Measurements from ENCODE around the gene CYP4F11. TPM values are rescaled to one million over a fixed set of nuclear protein-coding genes. Genes with fewer than 3 reads are reported as not detected.

The CYP4F11 gene
- total RNA-seq, 1 donor from 2014 or later: not detected

DNA sequence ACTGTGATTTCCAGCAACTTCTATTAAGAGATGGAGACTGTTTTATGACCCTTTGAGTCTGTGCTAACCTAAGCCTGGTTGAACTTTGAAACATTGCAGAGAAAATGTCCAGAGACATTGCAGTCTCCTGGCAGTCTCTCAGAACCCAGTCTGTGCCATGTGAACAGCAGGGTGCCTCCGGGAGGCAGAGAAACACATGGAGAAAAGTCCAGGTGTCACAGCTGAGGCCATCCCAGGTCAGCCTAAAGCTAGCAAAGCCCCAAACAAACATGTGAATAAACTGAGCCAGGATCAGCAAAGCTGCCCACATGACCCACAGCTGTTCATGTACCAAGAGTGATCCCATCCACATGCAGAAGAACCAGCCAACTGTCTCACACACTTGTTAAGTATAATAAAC, 7.8 kb downstream of the CYP4F11 start:
- Mint-ChIP-seq H3K27me3 (ENCODE audit: unreplicated experiment) (peaks cover 18% of the 10 kb centered on the region), H3K36me3 (ENCODE audit: unreplicated experiment) (peaks cover 11% of the 10 kb centered on the region), H3K4me1 (ENCODE audit: low read depth, unreplicated experiment) (no peaks in the 10 kb centered on the region), H3K4me3 (ENCODE audit: unreplicated experiment) (no peak overlapping the region), H3K27ac (ENCODE audit: unreplicated experiment) (no peak overlapping the region), H3K9me3 (ENCODE audit: unreplicated experiment) (peaks cover 8% of the 10 kb centered on the region)
- TF ChIP-seq, protein P1, sequence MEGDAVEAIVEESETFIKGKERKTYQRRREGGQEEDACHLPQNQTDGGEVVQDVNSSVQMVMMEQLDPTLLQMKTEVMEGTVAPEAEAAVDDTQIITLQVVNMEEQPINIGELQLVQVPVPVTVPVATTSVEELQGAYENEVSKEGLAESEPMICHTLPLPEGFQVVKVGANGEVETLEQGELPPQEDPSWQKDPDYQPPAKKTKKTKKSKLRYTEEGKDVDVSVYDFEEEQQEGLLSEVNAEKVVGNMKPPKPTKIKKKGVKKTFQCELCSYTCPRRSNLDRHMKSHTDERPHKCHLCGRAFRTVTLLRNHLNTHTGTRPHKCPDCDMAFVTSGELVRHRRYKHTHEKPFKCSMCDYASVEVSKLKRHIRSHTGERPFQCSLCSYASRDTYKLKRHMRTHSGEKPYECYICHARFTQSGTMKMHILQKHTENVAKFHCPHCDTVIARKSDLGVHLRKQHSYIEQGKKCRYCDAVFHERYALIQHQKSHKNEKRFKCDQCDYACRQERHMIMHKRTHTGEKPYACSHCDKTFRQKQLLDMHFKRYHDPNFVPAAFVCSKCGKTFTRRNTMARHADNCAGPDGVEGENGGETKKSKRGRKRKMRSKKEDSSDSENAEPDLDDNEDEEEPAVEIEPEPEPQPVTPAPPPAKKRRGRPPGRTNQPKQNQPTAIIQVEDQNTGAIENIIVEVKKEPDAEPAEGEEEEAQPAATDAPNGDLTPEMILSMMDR (IDR thresholded peaks at IDR 0.05; ENCODE audit: partially characterized antibody, unreplicated experiment): no peak
- no peak for DNase-seq

DNA sequence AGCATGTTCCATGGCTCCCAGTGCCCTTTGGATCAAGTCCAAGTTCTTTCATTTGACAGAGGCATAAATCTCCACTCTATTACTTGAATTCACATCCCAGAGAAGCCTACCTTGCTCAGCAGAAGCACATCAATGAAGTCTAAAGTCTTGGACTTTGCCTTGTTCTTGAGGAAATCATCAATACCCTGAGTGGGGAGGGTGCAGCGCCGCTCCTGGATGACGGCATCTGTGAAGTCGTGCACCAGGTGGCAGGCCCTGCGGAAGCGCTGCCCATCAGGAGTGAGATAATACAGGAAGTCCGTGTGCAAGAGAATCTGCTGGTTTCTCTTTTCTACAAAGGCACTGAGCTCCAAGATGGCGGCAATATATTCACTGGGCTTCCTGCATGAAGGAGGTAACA, 10.6 kb downstream of the CYP4F11 start:
- Mint-ChIP-seq H3K9me3 (ENCODE audit: unreplicated experiment) (peaks cover 5% of the 10 kb centered on the region), H3K27ac (ENCODE audit: unreplicated experiment) (no peak overlapping the region), H3K4me1 (ENCODE audit: low read depth, unreplicated experiment) (no peaks in the 10 kb centered on the region), H3K36me3 (ENCODE audit: unreplicated experiment) (peaks cover 4% of the 10 kb centered on the region), H3K27me3 (ENCODE audit: unreplicated experiment) (peaks cover 4% of the 10 kb centered on the region), H3K4me3 (ENCODE audit: unreplicated experiment) (no peak overlapping the region)
- TF ChIP-seq, protein P1 (IDR thresholded peaks at IDR 0.05; ENCODE audit: partially characterized antibody, unreplicated experiment): no peak
- DNase-seq: no peak

DNA sequence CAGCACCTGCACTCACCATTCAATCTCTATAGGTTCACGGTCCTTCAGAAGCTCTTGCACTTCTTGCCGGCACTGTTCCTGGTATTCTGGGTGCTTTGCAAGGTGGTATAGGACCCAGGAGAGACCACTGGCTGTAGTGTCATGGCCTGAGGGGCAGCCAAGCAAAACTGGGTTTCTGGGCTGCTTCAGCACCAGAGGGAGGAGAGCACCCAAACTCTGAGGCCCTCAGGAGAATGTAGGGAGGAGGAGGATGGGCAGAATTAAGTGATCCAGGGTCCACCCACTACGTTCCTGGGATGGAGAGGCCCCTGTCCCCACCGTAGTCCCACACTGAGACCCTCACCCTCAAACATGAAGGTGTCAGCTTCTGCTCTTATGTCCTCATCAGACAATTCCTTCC, 12.3 kb downstream of the CYP4F11 start:
- Mint-ChIP-seq H3K4me1 (ENCODE audit: low read depth, unreplicated experiment) (no peaks in the 10 kb centered on the region), H3K9me3 (ENCODE audit: unreplicated experiment) (peaks cover 4% of the 10 kb centered on the region), H3K36me3 (ENCODE audit: unreplicated experiment) (peaks cover 4% of the 10 kb centered on the region), H3K4me3 (ENCODE audit: unreplicated experiment) (no peak overlapping the region), H3K27ac (ENCODE audit: unreplicated experiment) (no peak overlapping the region), H3K27me3 (ENCODE audit: unreplicated experiment) (no peaks in the 10 kb centered on the region)
- TF ChIP-seq, protein P1 (IDR thresholded peaks at IDR 0.05; ENCODE audit: partially characterized antibody, unreplicated experiment): no peak
- DNase-seq: no peak

DNA sequence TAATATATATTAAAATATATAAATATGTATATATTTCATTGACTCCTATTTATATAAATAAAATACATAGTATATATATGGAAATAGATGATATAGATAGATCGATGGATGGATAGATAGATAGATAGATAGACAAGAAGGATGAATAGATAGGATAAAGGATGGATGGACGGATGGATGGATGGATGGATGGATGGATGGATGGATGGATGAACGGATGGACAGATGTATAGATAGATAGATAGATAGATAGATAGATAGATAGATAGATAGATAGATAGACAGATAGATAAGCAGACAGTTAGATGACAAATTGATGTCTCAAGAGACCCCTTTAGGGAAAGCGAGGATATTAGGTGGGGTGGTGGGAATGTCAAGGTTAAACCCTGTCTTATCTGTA, 15.1 kb downstream of the CYP4F11 start:
- TF ChIP-seq, protein P1 (IDR thresholded peaks at IDR 0.05; ENCODE audit: partially characterized antibody, unreplicated experiment): no peak
- no peak overlapping the region for H3K4me3 Mint-ChIP-seq (ENCODE audit: unreplicated experiment)
- H3K27ac Mint-ChIP-seq (ENCODE audit: unreplicated experiment): no peak overlapping the region
- H3K4me1 Mint-ChIP-seq (ENCODE audit: low read depth, unreplicated experiment): no peaks in the 10 kb centered on the region
- peaks cover 9% of the 10 kb centered on the region for H3K9me3 Mint-ChIP-seq (ENCODE audit: unreplicated experiment)
- H3K27me3 Mint-ChIP-seq (ENCODE audit: unreplicated experiment): no peaks in the 10 kb centered on the region
- DNase-seq: no peak
- no peaks in the 10 kb centered on the region for H3K36me3 Mint-ChIP-seq (ENCODE audit: unreplicated experiment)

DNA sequence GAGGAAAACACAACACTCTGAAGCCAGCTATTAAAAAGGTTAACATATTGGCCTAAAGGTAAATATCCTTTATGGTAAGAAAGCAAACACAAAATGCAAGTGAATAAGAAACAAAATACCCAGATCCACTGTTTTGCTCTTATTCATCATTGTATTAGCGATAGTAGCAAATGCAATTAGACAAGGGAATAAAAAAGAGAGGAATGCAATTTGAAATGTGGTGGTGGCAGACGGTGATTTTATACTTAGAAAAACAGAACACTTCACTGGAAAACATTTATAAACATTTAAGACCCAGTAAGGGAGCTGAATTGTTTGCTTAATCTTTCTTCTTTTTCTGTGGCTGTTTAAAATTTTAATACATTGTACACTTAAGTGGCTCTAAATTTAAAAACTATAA, 19.2 kb downstream of the CYP4F11 start:
- DNase-seq: no peak
- H3K27me3 Mint-ChIP-seq (ENCODE audit: unreplicated experiment): no peaks in the 10 kb centered on the region
- no peaks in the 10 kb centered on the region for H3K4me1 Mint-ChIP-seq (ENCODE audit: low read depth, unreplicated experiment)
- TF ChIP-seq, protein P1 (IDR thresholded peaks at IDR 0.05; ENCODE audit: partially characterized antibody, unreplicated experiment): no peak
- H3K4me3 Mint-ChIP-seq (ENCODE audit: unreplicated experiment): no peak overlapping the region
- H3K27ac Mint-ChIP-seq (ENCODE audit: unreplicated experiment): no peak overlapping the region
- peaks cover 7% of the 10 kb centered on the region for H3K9me3 Mint-ChIP-seq (ENCODE audit: unreplicated experiment)
- H3K36me3 Mint-ChIP-seq (ENCODE audit: unreplicated experiment): no peaks in the 10 kb centered on the region

Data from glutamatergic neuron (in vitro differentiated cells).